HEK293 (cell line): ENCODE data around the gene STYX.

Experiments
- KLF1 ChIP-seq: fragments of 450-650 bp; formaldehyde crosslinking; IDR thresholded peaks from 2 replicates; pipeline ENCODE4 v1.5.1; 2016; ENCODE audit warnings: missing biosample characterization, missing genetic modification characterization
- KLF9 ChIP-seq: fragments of 450-650 bp; formaldehyde crosslinking; IDR thresholded peaks from 2 replicates; pipeline ENCODE4 v1.5.1; 2016; ENCODE audit warnings: missing biosample characterization, missing genetic modification characterization, low read depth
- SETDB1 ChIP-seq: IDR thresholded peaks from one replicate; pipeline ENCODE4 v1.6.1; 2017; ENCODE audit warnings: mild to moderate bottlenecking, low read length, moderate library complexity, mixed read lengths; ENCODE audit not compliant: insufficient read length
- SP2 ChIP-seq: fragments of 450-650 bp; formaldehyde crosslinking; IDR thresholded peaks from 2 replicates; pipeline ENCODE4 v1.5.1; 2016; ENCODE audit warnings: missing biosample characterization, missing genetic modification characterization
- ZFHX2 ChIP-seq: fragments of 450-650 bp; formaldehyde crosslinking; conservative IDR thresholded peaks from 2 replicates; pipeline ENCODE4 v1.5.1; 2016; ENCODE audit warnings: missing biosample characterization, missing genetic modification characterization
- ZNF133 ChIP-seq: fragments of 450-650 bp; formaldehyde crosslinking; IDR thresholded peaks from 2 replicates; pipeline ENCODE4 v1.5.1; 2016; ENCODE audit warnings: missing biosample characterization, missing genetic modification characterization
- ZNF239 ChIP-seq: fragments of 450-650 bp; formaldehyde crosslinking; IDR thresholded peaks from 2 replicates; pipeline ENCODE4 v1.5.1; 2016; ENCODE audit warnings: missing biosample characterization, missing genetic modification characterization
- ZNF274 ChIP-seq, 2 experiments: fragments of 200-500 bp in 1 of 2; fragments of 450-650 bp in 1 of 2; sonication (Bioruptor generic) in 1 of 2; formaldehyde crosslinking in 1 of 2; IDR thresholded peaks; 2 replicates each; pipeline versions ENCODE4 v1.5.1 to v1.6.1; 2014 to 2016; ENCODE audit warnings: borderline replicate concordance in 1 of 2, inconsistent platforms in 1 of 2, low read length in 1 of 2, missing biosample characterization in 1 of 2, missing genetic modification characterization in 1 of 2
- TF ChIP-seq, protein P1 (sequence below): sonication (generic); formaldehyde crosslinking; IDR thresholded peaks from 2 replicates; pipeline ENCODE4 v1.8.1; 2022; ENCODE audit warnings: mild to moderate bottlenecking, moderate library complexity, missing genetic modification reagents
- TF ChIP-seq, protein P2 (sequence below): fragments of 450-650 bp; formaldehyde crosslinking; IDR thresholded peaks from 2 replicates; pipeline ENCODE4 v1.5.1; 2016; ENCODE audit warnings: missing biosample characterization, missing genetic modification characterization
- TF ChIP-seq, protein P3 (sequence below): fragments of 450-650 bp; formaldehyde crosslinking; IDR thresholded peaks from 2 replicates; pipeline ENCODE4 v1.5.1; 2016; ENCODE audit warnings: missing biosample characterization, missing genetic modification characterization

DNA sequence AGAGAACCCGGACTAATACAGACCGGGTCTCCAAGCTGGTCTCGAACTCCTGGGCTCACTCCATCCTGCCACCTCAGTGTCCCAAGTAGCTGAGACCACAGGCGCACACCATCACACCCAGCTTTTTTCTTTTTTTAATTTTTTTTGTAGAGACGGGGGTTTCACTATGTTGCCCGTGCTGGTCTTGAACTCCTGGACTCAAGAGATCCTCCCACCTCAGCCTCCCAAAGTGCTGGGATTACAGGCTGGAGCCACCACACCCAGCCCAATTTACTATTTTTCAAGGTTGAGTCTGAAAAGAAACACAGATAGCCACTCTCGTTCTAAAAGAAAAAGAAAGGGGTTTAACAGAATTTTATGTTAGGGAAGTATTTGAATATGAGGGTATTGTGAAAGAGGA is 36.4 kb upstream of the STYX start:
- no peak for TF ChIP-seq KLF1 (tag by site-specific recombination)
- no peak for TF ChIP-seq SP2 (tag by site-specific recombination)
- TF ChIP-seq ZFHX2 = no peak
- TF ChIP-seq, protein P1, sequence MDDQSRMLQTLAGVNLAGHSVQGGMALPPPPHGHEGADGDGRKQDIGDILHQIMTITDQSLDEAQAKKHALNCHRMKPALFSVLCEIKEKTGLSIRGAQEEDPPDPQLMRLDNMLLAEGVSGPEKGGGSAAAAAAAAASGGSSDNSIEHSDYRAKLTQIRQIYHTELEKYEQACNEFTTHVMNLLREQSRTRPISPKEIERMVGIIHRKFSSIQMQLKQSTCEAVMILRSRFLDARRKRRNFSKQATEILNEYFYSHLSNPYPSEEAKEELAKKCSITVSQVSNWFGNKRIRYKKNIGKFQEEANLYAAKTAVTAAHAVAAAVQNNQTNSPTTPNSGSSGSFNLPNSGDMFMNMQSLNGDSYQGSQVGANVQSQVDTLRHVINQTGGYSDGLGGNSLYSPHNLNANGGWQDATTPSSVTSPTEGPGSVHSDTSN (CRISPR knock-in tag) = no peak
- TF ChIP-seq, protein P2, sequence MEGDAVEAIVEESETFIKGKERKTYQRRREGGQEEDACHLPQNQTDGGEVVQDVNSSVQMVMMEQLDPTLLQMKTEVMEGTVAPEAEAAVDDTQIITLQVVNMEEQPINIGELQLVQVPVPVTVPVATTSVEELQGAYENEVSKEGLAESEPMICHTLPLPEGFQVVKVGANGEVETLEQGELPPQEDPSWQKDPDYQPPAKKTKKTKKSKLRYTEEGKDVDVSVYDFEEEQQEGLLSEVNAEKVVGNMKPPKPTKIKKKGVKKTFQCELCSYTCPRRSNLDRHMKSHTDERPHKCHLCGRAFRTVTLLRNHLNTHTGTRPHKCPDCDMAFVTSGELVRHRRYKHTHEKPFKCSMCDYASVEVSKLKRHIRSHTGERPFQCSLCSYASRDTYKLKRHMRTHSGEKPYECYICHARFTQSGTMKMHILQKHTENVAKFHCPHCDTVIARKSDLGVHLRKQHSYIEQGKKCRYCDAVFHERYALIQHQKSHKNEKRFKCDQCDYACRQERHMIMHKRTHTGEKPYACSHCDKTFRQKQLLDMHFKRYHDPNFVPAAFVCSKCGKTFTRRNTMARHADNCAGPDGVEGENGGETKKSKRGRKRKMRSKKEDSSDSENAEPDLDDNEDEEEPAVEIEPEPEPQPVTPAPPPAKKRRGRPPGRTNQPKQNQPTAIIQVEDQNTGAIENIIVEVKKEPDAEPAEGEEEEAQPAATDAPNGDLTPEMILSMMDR (tag by site-specific recombination) = no peak
- no peak for TF ChIP-seq ZNF239 (tag by site-specific recombination)
- TF ChIP-seq ZNF274 (IDR thresholded peaks at IDR 0.05; ENCODE audit: low read length) = no peak
- TF ChIP-seq ZNF274 (tag by site-specific recombination; IDR thresholded peaks at IDR 0.05; ENCODE audit: borderline replicate concordance) = no peak
- TF ChIP-seq ZNF133 = no peak
- TF ChIP-seq KLF9 = no peak
- TF ChIP-seq SETDB1 = no peak
- TF ChIP-seq, protein P3, sequence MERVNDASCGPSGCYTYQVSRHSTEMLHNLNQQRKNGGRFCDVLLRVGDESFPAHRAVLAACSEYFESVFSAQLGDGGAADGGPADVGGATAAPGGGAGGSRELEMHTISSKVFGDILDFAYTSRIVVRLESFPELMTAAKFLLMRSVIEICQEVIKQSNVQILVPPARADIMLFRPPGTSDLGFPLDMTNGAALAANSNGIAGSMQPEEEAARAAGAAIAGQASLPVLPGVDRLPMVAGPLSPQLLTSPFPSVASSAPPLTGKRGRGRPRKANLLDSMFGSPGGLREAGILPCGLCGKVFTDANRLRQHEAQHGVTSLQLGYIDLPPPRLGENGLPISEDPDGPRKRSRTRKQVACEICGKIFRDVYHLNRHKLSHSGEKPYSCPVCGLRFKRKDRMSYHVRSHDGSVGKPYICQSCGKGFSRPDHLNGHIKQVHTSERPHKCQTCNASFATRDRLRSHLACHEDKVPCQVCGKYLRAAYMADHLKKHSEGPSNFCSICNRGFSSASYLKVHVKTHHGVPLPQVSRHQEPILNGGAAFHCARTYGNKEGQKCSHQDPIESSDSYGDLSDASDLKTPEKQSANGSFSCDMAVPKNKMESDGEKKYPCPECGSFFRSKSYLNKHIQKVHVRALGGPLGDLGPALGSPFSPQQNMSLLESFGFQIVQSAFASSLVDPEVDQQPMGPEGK (tag by site-specific recombination) = no peak
